ENCODE measurements around the gene KCNRG.

DNA sequence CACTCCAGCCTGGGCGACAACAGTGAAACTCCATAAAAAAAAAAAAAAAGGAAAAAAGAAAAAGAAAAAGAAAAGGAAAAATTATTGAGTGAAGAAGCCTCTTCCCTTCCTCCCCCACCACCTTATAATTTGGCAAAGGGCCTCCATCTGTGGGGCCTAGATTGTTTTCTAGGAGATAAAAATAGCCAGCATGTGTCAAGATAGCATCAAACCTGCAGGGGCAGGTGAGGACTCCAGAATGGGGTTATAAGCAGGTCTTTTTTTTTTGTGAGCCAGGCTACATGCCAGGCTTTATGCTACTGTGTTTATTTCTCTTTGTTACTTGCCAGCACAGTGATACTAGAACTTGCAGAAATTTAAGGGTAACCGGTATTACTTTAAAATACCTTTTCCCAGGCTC lies 30.1 kb upstream of the KCNRG start:
- TF ChIP-seq, protein P1, sequence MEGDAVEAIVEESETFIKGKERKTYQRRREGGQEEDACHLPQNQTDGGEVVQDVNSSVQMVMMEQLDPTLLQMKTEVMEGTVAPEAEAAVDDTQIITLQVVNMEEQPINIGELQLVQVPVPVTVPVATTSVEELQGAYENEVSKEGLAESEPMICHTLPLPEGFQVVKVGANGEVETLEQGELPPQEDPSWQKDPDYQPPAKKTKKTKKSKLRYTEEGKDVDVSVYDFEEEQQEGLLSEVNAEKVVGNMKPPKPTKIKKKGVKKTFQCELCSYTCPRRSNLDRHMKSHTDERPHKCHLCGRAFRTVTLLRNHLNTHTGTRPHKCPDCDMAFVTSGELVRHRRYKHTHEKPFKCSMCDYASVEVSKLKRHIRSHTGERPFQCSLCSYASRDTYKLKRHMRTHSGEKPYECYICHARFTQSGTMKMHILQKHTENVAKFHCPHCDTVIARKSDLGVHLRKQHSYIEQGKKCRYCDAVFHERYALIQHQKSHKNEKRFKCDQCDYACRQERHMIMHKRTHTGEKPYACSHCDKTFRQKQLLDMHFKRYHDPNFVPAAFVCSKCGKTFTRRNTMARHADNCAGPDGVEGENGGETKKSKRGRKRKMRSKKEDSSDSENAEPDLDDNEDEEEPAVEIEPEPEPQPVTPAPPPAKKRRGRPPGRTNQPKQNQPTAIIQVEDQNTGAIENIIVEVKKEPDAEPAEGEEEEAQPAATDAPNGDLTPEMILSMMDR (IDR thresholded peaks at IDR 0.05; ENCODE audit: insufficient read depth, low read length, poor library complexity, severe bottlenecking) = no peak
- TF ChIP-seq EZH2phosphoT487 (conservative IDR thresholded peaks at IDR 0.05; ENCODE audit: low read length) = no peak
